LNCaP clone FGC (cell line): ENCODE measurements around the gene BPIFB6.

Source experiments
- DNase-seq: peaks from one replicate; pipeline ENCODE4 v3.0.0-alpha.2; 2011; ENCODE audit warnings: low read depth
- H3K4me3 ChIP-seq: 2 replicates; pipeline ENCODE4 v1.5.1; 2011; ENCODE audit warnings: mild to moderate bottlenecking, low read depth, low read length, control low read depth
- TF ChIP-seq, protein P1 (sequence below): IDR thresholded peaks from 2 replicates; pipeline ENCODE4 v1.5.1; 2012; ENCODE audit warnings: mild to moderate bottlenecking; ENCODE audit not compliant: control insufficient read depth, insufficient read depth; ENCODE audit errors: extremely low read depth

The BPIFB6 gene

DNA sequence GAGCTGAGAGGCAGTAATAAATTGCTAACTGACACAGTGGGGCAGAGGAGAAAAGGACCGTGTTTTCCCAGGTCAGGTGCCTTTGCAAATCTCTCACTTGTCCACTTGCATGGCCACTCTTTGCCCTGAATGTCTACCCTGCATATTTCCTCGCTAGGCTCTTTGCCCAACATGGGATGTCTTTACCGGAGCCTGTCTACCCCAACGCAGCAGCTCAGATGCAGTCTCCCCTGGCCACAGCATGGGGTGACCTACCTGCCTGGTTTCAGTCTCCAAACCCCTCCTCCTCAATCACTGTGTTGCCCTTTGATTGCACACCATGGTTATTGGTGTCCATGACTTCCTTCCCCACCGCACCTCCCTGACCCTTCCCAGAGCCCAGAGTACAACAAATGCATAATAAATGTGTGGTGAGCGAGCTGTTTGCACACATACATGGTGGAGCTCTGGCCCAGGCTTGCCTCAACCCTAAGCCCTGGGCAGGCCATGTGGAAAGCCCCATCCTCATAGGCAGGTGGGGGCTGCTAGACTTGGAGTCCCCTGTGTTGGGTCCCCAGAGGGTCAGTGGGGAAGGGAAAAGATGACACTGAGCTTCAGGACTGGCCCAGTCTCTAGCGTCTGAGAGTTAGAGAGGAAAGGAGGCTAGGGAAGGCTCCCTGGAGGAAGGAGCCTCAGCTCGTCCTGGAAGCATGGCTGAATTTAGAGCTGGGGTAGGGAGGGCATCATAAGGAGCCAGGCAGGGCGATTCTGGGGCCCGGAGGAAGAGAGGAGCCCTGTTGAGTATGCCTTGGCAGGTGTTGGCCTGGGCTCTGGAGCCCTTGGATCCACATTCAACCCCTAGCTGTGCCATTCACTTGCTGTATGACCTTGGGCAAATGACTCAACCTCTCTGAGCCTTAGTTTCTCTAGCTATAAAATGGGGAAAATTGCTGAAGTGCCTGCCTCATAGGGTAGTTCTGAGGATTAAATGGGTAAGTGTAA is 4.4 kb upstream of the BPIFB6 start:
- no peak for DNase-seq
- H3K4me3 ChIP-seq: no peak overlapping the region
- TF ChIP-seq, protein P1, sequence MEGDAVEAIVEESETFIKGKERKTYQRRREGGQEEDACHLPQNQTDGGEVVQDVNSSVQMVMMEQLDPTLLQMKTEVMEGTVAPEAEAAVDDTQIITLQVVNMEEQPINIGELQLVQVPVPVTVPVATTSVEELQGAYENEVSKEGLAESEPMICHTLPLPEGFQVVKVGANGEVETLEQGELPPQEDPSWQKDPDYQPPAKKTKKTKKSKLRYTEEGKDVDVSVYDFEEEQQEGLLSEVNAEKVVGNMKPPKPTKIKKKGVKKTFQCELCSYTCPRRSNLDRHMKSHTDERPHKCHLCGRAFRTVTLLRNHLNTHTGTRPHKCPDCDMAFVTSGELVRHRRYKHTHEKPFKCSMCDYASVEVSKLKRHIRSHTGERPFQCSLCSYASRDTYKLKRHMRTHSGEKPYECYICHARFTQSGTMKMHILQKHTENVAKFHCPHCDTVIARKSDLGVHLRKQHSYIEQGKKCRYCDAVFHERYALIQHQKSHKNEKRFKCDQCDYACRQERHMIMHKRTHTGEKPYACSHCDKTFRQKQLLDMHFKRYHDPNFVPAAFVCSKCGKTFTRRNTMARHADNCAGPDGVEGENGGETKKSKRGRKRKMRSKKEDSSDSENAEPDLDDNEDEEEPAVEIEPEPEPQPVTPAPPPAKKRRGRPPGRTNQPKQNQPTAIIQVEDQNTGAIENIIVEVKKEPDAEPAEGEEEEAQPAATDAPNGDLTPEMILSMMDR: no peak

DNA sequence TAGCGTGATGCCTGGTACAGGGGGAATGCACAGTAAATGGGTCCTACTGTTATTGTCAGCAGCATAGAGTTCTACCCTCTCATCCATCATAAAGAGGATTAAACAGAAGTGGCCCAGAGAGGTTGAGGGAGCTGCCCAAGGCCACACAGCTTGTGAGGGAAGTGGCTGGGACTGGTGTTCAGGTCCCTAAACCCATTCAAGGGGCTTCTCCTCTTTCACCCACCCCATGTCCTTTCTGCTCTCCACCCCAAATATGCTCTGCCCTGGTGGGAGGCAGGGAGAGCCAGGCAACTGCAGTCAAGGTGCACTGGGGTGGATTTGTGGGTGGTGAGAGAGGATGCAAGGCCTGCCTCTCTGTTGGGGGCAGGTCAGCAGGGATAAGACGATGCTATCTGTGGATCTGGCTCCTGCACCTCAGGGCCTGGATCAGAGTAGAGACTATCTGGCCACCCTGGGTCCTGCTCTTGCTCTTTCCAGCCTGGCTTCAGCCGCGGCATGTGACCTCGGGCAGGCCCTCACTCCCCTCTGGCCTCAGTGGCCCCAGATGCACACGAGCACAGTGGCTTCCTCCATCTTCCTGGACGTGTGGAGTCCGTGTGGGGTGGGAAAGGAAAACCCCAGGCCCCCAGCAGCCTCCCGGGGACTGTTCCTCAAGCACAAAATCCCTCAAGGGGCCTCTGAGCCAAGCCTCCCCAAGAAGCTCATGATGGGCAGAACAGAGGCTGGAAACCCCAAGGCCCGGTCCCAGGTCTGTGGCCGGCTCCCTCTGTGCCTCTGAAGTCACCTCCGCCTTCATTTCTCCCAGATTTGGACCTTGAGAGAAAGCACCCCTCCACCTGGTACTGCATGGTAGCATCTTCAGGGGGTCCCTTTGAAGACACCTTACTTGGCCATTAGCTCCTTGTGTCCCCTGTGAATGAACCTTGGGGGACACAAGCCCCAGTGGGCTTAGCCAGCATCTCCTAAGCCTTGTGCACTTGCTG is 3.4 kb upstream of the BPIFB6 start:
- TF ChIP-seq, protein P1: no peak
- no peak overlapping the region for H3K4me3 ChIP-seq
- no peak for DNase-seq

DNA sequence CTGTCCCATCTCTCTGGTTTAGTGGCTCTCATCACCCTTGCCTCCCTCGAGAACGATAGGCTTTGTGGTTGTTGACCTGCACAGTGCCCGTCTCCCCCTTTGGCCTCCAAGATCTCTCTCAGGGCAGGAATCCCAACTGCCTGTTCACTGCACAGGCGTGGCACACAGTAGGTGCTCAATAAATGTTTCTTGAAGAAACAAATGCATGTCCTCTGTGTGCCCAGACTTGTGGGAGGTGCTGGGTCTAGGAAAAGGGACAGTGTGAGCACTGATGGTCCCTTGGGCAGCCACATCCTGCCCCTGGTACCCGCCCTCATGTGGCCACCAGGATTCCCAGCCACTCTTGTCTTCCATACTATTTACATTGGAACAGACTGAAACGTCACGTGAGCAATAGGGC is 2.6 kb upstream of the BPIFB6 start:
- TF ChIP-seq, protein P1: no peak
- no peak overlapping the region for H3K4me3 ChIP-seq
- DNase-seq: no peak

DNA sequence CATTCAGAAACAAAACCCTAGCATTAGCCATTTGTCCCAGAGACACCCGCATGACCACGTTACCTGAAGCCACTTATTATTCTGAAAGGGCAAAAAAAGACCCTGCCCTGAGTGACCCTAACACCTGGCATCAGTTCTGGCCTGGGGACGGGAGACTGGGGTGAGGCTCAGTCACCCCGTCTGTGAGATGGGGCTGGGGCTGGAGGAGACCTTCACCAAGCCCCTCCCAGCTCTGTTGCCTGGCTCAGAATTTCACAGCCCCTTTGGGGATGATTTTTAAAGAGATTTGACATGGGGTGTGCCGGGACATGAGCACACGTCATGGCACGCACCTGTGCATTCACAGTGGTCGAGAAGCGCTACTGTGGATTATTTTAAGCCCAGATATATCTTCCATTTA is 1.4 kb upstream of the BPIFB6 start:
- DNase-seq: no peak
- TF ChIP-seq, protein P1: no peak

DNA sequence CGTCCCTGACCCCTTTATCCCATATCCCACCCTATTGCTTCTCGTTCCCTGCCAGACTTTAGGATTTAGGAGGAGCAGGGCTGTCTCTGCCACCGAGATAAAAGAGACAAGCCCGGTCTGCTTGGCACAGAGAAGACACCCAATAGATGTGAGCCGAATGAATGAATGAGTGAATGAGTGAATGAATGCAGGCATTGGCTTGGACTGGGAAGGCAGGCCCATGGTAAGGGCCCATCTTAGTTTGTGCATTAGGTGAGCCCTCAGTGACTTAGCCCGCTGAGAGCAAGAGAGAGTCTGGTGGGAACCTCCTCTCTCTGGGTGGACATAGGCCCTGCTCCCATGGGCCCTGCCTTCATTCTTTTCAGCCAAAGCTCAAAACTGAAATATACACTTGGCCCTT is 879 bp upstream of the BPIFB6 start:
- TF ChIP-seq, protein P1: no peak
- no peak for DNase-seq
- no peak overlapping the region for H3K4me3 ChIP-seq

More for the DNA sequence above, 1.4 kb upstream of the BPIFB6 start:
- no peak overlapping the region for H3K4me3 ChIP-seq

DNA sequence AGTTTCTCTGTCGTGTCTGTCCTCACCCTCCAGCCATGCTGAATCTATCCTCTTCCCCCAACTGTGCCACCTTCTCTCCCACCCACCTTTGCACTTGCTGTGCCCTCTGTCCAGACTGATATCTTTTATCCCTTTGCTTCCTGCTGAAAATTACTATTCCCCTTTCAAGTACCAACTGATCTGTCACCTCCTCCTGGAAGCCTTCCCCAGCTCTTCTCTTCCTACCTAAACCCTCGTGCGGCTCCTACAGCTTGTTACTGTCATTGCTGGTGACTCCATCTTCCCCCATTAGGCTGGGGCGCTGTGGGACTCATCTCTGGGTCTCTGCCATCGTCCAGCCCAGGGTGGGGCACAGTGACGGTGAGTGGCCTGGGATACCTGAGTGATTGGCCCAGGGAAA is 1.1 kb downstream of the BPIFB6 start:
- no peak overlapping the region for H3K4me3 ChIP-seq
- DNase-seq: no peak
- TF ChIP-seq, protein P1: no peak
